ENCODE results near the gene ZNF438. TPM values are rescaled to one million over a fixed set of nuclear protein-coding genes. Genes with fewer than 3 reads are reported as not detected.

The ZNF438 gene
- total and polyA plus RNA-seq, 9 donors, result 6.2 to 12.7 (median 7.1) TPM

DNA sequence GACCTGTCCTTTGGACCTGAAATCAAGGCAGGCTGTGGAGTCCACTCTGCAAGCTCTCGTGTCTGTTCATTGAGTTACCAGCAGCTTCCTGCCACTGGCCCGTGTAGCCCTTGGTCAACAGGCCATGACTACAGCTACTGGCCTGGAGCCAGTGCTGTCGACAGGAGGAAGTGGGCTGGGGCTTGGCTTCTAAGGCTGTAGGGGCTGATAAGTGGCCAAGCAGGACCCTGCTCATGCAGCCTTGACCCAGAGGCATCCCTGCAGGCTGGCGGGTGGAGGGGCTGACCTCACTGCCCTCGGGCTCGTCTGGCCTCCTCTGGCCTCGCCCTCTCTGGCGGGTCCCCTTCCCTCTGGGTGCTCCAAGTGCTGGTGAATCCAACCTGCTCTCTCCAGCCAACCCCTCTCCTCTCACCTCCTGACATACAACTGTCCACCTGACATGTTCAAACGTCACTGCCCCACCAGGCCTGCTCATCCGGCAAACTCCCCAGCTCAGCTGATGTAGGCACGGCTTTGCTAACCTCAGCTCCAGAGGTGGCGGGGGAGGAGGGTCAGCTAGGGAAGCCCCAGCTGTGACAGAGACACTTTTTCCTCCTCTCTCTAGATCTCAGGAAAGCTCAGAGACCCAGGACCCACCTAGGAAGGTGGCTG, 213.5 kb downstream of the ZNF438 start:
- H3K4me3 ChIP-seq, result no peak overlapping the region
- peaks cover 21% of the 10 kb centered on the region for H3K4me1 ChIP-seq (ENCODE audit: insufficient read depth)
- no peaks in the 10 kb centered on the region for H3K9me3 ChIP-seq
- TF ChIP-seq POLR2A (IDR thresholded peaks at IDR 0.05), result no peak
- H3K36me3 ChIP-seq, result no peaks in the 10 kb centered on the region
- peak overlapping the region in 1 of 2 donors; percentile 13 for H3K27ac ChIP-seq
- intact Hi-C loops (cut with DNase I), result loop anchor here in 1 of 4 donors (5.0 to 10.0 kb wide), 2 partner anchors 44 to 217 kb away; partner anchors contain the start of gene ZNF438
- WGBS, 3 donors, result 56 to 68% (median 58%) methylated on average over 12 of the region's 12 CpGs
- no peaks in the 10 kb centered on the region for H3K27me3 ChIP-seq
- peak; percentile 46 to 58 (median 52) for DNase-seq

DNA sequence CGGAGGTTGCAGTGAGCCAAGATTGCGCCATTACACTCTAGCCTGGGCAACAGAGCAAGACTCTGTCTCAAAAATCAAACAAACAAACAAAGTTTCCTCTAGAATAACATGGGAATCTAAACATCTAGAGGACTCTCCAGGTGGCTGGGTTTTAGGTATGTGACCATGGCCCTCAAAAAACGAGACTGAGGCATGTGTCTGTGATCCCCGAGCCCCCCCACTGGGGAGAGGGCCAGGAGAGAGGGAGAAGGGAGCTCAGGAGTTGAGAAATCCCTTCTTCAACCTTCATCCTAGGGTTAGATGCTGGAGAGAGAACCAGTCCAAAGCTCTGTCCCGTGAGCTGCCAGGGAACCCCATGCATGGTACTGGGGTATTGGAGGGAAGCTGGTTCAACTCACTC, 214.1 kb downstream of the ZNF438 start:
- H3K4me1 ChIP-seq (ENCODE audit: insufficient read depth), result peaks cover 21% of the 10 kb centered on the region
- 91 to 92% (median 92%) methylated on average over 5 of the region's 5 CpGs for WGBS, 3 donors
- H3K9me3 ChIP-seq, result no peaks in the 10 kb centered on the region
- no peaks in the 10 kb centered on the region for H3K27me3 ChIP-seq
- H3K27ac ChIP-seq, result no peak overlapping the region
- H3K36me3 ChIP-seq, result no peaks in the 10 kb centered on the region
- intact Hi-C loops (cut with DNase I), result loop anchor here in 1 of 4 donors (5.0 to 10.0 kb wide), 2 partner anchors 45 to 217 kb away; partner anchors contain the start of gene ZNF438
- no peak overlapping the region for H3K4me3 ChIP-seq
- no peak for DNase-seq
- TF ChIP-seq, protein P1, sequence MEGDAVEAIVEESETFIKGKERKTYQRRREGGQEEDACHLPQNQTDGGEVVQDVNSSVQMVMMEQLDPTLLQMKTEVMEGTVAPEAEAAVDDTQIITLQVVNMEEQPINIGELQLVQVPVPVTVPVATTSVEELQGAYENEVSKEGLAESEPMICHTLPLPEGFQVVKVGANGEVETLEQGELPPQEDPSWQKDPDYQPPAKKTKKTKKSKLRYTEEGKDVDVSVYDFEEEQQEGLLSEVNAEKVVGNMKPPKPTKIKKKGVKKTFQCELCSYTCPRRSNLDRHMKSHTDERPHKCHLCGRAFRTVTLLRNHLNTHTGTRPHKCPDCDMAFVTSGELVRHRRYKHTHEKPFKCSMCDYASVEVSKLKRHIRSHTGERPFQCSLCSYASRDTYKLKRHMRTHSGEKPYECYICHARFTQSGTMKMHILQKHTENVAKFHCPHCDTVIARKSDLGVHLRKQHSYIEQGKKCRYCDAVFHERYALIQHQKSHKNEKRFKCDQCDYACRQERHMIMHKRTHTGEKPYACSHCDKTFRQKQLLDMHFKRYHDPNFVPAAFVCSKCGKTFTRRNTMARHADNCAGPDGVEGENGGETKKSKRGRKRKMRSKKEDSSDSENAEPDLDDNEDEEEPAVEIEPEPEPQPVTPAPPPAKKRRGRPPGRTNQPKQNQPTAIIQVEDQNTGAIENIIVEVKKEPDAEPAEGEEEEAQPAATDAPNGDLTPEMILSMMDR (IDR thresholded peaks at IDR 0.05), result no peak
- no peak for TF ChIP-seq EP300 (IDR thresholded peaks at IDR 0.05)
- no peak for TF ChIP-seq POLR2A (IDR thresholded peaks at IDR 0.05)

DNA sequence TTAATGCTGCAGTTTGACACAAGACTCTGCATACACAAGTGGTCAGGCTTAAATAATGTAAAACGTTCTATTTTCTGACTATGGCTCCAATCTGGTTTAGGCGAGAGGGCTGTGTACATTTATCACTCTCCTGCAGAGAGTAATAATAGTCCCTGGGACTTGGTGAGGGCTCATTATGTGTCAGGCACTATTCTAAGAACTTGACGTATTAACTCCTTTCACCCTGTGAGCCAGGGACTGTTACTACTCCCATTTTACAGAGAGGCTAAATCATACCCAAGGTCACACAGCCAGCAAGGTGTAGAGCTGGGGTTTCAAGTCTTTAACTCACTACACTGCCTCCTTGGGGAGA, 214.9 kb downstream of the ZNF438 start:
- intact Hi-C loops (cut with DNase I), result loop anchor here in 1 of 4 donors (5.0 to 10.0 kb wide), 2 partner anchors 46 to 218 kb away; partner anchors contain the start of gene ZNF438
- TF ChIP-seq EP300 (IDR thresholded peaks at IDR 0.05) (no peak), POLR2A (IDR thresholded peaks at IDR 0.05) (no peak)
- TF ChIP-seq, protein P1 (IDR thresholded peaks at IDR 0.05), result no peak
- H3K4me3 ChIP-seq, result no peak overlapping the region
- peaks cover 25% of the 10 kb centered on the region for H3K4me1 ChIP-seq (ENCODE audit: insufficient read depth)
- no peaks in the 10 kb centered on the region for H3K9me3 ChIP-seq
- H3K27me3 ChIP-seq, result no peaks in the 10 kb centered on the region
- DNase-seq, result no peak
- no peaks in the 10 kb centered on the region for H3K36me3 ChIP-seq
- 44 to 69% (median 65%) methylated on average over 3 of the region's 3 CpGs for WGBS, 3 donors
- H3K27ac ChIP-seq, result no peak overlapping the region

DNA sequence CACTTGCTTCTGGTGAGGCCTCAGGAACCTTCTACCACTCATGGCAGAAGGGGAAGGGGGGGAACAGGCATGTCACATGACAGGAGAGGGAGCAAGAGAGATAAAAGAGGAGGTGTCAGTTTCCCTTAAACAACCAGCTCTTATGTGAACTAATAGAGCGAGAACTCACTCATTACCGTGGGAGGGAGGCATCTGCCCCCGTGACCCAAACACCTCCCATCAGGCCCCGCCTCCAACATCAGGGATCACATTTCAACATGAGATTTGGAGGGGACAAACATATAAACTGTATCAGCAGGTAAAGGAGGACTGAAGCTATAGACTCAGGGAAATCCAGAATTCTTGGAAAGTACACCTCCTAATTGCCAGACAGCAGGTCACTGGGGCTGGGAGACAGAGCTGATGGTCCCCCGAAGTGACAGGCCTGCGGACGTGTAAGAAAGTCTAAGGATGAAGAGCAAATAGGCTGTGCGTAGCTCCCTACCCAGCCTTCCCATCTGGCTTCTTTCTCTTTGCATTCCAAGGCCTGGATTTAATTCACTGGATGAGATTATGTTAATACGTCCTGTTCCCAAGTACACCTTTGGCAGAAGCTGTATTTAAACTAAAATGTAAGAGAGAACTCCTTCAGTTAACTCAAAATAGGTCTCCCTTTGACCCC, 215.4 kb downstream of the ZNF438 start:
- no peak overlapping the region for H3K4me3 ChIP-seq
- peaks cover 29% of the 10 kb centered on the region for H3K4me1 ChIP-seq (ENCODE audit: insufficient read depth)
- TF ChIP-seq, protein P1 (IDR thresholded peaks at IDR 0.05), result no peak
- TF ChIP-seq EP300 (IDR thresholded peaks at IDR 0.05) (no peak), POLR2A (IDR thresholded peaks at IDR 0.05) (no peak)
- no peak for DNase-seq
- H3K36me3 ChIP-seq, result no peaks in the 10 kb centered on the region
- H3K27me3 ChIP-seq, result no peaks in the 10 kb centered on the region
- intact Hi-C loops (cut with DNase I), result loop anchor here in 1 of 4 donors (5.0 to 10.0 kb wide), 2 partner anchors 46 to 219 kb away; partner anchors contain the start of gene ZNF438
- H3K9me3 ChIP-seq, result no peaks in the 10 kb centered on the region
- WGBS, 3 donors, result 36 to 61% (median 48%) methylated on average over 9 of the region's 9 CpGs
- H3K27ac ChIP-seq, result no peak overlapping the region
